Measurements from ENCODE around the gene CALHM5. TPM values are rescaled to one million over a fixed set of nuclear protein-coding genes. Genes with fewer than 3 reads are reported as not detected.
A peak's percentile ranks its signal among the peaks of the same experiment; 100 is the strongest.

Gene CALHM5
- total and polyA plus RNA-seq, 2 donors from 2014 or later = 1.3 to 2.1 TPM

- Histone ChIP-seq H3K27me3 (ENCODE audit: control insufficient read depth, insufficient read depth, low read length) (no peaks in the 10 kb centered on the region), H3K9me3 (ENCODE audit: control insufficient read depth in 2 of 3, insufficient read depth in 1 of 3, low read length in 3 of 3) (no peaks in the 10 kb centered on the region), H3K27ac (ENCODE audit: low read depth in 2 of 2, low read length in 2 of 2) (no peak overlapping the region), H3K4me3 (ENCODE audit: low read length in 3 of 3) (peak overlapping the region; percentile 23 to 61 (median 61)), H3K9ac (ENCODE audit: low read length in 3 of 3) (peak overlapping the region in 1 of 3 donors; percentile 29), H3K36me3 (ENCODE audit: control insufficient read depth in 2 of 3, insufficient read depth in 3 of 3, low read length in 3 of 3) (no peaks in the 10 kb centered on the region), H3K4me1 (ENCODE audit: control insufficient read depth in 2 of 3, insufficient read depth in 2 of 3, low read depth in 1 of 3, low read length in 3 of 3) (peaks cover 0 to 8% (median 2%) of the 10 kb centered on the region in 3 donors)
- TF ChIP-seq, protein P1, sequence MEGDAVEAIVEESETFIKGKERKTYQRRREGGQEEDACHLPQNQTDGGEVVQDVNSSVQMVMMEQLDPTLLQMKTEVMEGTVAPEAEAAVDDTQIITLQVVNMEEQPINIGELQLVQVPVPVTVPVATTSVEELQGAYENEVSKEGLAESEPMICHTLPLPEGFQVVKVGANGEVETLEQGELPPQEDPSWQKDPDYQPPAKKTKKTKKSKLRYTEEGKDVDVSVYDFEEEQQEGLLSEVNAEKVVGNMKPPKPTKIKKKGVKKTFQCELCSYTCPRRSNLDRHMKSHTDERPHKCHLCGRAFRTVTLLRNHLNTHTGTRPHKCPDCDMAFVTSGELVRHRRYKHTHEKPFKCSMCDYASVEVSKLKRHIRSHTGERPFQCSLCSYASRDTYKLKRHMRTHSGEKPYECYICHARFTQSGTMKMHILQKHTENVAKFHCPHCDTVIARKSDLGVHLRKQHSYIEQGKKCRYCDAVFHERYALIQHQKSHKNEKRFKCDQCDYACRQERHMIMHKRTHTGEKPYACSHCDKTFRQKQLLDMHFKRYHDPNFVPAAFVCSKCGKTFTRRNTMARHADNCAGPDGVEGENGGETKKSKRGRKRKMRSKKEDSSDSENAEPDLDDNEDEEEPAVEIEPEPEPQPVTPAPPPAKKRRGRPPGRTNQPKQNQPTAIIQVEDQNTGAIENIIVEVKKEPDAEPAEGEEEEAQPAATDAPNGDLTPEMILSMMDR (IDR thresholded peaks at IDR 0.05; ENCODE audit: borderline replicate concordance, extremely low read depth, insufficient read depth) = no peak
- FAIRE-seq (no peak), DNase-seq (peak; percentile 44 to 80 (median 48))
- intact Hi-C loops (cut with DNase I) = loop anchor here (10.0 kb wide), 1 partner anchor 280 kb away; no protein-coding TSS in a partner anchor
Observed at GRCh38 chr6:116564921-116565872, 53.8 kb downstream of the CALHM5 start.

DNA sequence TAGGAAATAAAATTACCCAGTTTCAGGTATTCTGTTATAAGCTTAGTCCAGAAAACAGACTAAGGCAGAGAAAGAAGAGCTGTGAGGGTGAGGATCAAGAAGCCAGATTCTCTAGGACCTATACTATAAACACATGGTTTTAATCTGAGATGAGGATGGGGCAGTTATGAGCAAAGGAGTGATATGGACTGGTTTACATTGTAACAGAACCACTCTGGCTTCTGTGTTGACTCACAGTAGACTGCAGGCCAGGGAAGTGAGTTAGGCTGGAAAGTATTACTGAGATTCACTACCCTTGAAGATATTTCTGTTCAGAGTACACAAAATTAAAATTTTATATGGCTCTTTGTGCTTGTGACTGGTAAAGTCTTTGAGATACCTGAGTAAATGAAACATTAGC is 56.7 kb downstream of the CALHM5 start:
- FAIRE-seq = no peak
- Histone ChIP-seq H3K4me3 (ENCODE audit: low read length in 3 of 3) (no peak overlapping the region), H3K9ac (ENCODE audit: low read length in 3 of 3) (no peak overlapping the region), H3K27ac (ENCODE audit: low read depth in 2 of 2, low read length in 2 of 2) (no peak overlapping the region), H3K36me3 (ENCODE audit: control insufficient read depth in 2 of 3, insufficient read depth in 3 of 3, low read length in 3 of 3) (no peaks in the 10 kb centered on the region), H3K9me3 (ENCODE audit: control insufficient read depth in 2 of 3, insufficient read depth in 1 of 3, low read length in 3 of 3) (no peaks in the 10 kb centered on the region), H3K27me3 (ENCODE audit: control insufficient read depth, insufficient read depth, low read length) (no peaks in the 10 kb centered on the region), H3K4me1 (ENCODE audit: control insufficient read depth in 2 of 3, insufficient read depth in 2 of 3, low read depth in 1 of 3, low read length in 3 of 3) (peaks cover 3 to 17% (median 9%) of the 10 kb centered on the region in 3 donors)
- no peak for DNase-seq
- intact Hi-C loops (cut with DNase I) = loop anchor here (10.0 kb wide), 1 partner anchor 283 kb away; no protein-coding TSS in a partner anchor
- TF ChIP-seq, protein P1 (IDR thresholded peaks at IDR 0.05; ENCODE audit: borderline replicate concordance, extremely low read depth, insufficient read depth) = no peak

GRCh38 chr6:116568821-116569755 is 57.6 kb downstream of the CALHM5 start:
- H3K27ac ChIP-seq (ENCODE audit: low read depth in 2 of 2, low read length in 2 of 2) = no peak overlapping the region
- H3K27me3 ChIP-seq (ENCODE audit: control insufficient read depth, insufficient read depth, low read length) = no peaks in the 10 kb centered on the region
- H3K4me1 ChIP-seq (ENCODE audit: control insufficient read depth in 2 of 3, insufficient read depth in 2 of 3, low read depth in 1 of 3, low read length in 3 of 3) = peaks cover 3 to 19% (median 9%) of the 10 kb centered on the region in 3 donors
- FAIRE-seq (no peak), DNase-seq (no peak)
- no peak overlapping the region for H3K4me3 ChIP-seq (ENCODE audit: low read length in 3 of 3)
- H3K36me3 ChIP-seq (ENCODE audit: control insufficient read depth in 2 of 3, insufficient read depth in 3 of 3, low read length in 3 of 3) = no peaks in the 10 kb centered on the region
- TF ChIP-seq, protein P1 (IDR thresholded peaks at IDR 0.05; ENCODE audit: borderline replicate concordance, extremely low read depth, insufficient read depth) = no peak
- intact Hi-C loops (cut with DNase I) = loop anchor here (10.0 kb wide), 1 partner anchor 284 kb away; no protein-coding TSS in a partner anchor
- no peaks in the 10 kb centered on the region for H3K9me3 ChIP-seq (ENCODE audit: control insufficient read depth in 2 of 3, insufficient read depth in 1 of 3, low read length in 3 of 3)
- H3K9ac ChIP-seq (ENCODE audit: low read length in 3 of 3) = no peak overlapping the region
